NCI-H510A (cell line): ENCODE results near the gene HDAC5.
"Not testable (repeated sequence)": the region's sequence is repeated elsewhere in the genome, so short reads cannot be mapped to it uniquely, and the experiment has no call there.

ENCODE experiments used
- DNase-seq: peaks from one replicate; lab custom pipeline; 2025; lab: John Stamatoyannopoulos, UW

The HDAC5 gene

DNA sequence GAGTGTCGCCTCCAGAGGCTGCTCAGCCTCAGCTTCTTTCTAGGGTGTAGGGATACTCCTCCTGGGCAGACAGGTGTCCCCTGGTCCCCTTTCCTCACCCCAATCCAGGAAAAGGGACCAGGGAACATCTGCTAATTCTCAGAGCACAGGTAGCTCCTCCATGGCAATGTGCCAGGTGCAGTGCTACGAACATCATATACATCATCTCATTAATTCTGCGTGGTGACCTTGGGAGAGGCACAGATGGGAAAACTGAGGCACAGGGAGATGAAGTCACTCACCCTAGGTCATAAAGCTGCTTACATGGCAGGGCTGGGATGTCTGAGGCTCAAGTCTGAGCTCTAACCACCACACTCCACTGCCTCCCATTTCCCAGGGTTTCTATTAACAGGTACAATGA lies 11.7 kb downstream of the HDAC5 start:
- no peak for DNase-seq

DNA sequence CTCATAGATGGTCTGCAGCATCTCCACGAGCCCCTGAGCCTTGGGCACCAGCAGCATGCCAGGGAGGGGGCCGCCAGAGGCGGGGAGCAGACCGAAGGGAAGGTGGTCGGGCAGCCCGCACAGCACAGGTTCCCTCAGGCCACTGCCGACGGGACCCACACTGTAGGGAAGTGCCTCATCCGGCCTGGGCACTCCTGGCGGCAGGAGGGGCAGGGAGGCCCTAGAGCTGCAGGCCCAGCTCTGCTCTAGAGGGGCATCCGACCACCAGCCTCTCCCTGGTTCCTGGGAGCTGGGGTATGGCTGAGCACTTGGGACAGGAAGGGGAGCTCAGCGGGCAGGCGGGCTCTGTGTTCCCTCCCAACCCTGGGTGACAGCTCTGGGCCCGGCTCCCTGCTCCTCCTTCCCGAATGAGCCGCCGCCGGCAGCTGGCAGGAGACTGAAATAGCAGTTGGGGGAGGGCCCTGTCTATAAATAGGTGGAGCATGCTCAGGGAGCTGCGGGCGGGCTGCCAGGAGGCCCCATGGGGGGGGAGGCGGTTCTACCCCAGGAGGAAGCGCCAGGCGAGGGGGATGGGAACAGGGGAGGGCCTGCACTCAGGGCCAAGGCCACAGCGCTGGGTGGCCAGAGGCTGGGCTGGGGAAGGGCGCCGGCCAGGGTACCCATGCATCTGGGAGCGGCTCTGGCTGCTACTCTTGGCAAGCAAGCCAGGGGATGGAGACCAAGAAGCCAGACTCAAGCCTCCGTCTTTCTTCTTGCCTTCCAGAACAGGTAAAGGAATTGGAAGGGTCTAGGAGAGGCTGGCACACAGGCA lies 12.4 kb downstream of the HDAC5 start:
- peak; percentile 93 for DNase-seq

DNA sequence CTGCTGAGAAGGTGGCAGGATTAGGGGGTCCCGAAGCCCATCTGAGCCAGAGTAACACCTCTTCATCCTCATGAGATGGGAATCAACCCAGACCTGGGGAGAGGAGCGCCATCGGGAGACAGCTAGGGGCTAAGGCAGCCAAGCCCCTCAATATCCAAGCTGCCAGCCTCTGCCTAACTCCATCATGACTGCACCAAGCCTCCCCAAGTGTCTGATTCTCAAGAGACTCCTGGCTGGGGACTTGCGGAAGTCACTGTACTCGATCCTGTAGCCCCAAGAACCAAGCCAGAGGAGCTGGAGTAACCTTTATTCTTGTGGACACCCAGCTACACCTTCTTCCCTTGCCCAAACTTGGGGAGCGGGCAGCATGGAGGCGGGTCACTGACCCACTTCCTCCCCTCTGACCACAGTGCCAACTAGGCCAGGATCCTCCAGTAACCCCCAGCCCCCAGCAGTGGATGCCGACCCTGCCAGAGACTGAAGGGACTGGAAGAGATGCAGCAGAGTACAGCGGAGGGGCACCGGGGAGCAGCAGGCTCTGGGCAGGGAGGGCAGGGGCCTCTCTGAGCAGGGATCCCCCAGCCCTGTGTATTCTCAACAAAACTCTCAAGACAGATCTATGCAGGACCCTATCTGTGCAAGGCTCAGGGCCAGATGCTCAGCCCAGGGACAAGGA lies 13.3 kb downstream of the HDAC5 start:
- DNase-seq = no peak

DNA sequence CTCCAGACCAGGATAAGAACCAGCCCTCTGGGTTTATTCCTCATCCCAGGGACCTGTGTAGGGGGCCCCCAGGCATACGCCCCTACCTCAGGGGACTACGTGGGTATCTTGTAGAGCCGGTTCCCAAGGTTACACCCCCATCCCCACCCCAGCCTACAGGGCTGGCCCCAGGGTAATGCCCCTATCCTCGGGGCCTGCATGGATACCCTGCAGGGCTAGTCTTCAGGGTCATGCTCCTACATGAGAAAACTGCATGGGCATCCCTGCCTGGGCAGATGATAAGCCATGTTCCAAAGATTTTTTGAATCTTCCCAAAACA lies 14.2 kb downstream of the HDAC5 start:
- no peak for DNase-seq

DNA sequence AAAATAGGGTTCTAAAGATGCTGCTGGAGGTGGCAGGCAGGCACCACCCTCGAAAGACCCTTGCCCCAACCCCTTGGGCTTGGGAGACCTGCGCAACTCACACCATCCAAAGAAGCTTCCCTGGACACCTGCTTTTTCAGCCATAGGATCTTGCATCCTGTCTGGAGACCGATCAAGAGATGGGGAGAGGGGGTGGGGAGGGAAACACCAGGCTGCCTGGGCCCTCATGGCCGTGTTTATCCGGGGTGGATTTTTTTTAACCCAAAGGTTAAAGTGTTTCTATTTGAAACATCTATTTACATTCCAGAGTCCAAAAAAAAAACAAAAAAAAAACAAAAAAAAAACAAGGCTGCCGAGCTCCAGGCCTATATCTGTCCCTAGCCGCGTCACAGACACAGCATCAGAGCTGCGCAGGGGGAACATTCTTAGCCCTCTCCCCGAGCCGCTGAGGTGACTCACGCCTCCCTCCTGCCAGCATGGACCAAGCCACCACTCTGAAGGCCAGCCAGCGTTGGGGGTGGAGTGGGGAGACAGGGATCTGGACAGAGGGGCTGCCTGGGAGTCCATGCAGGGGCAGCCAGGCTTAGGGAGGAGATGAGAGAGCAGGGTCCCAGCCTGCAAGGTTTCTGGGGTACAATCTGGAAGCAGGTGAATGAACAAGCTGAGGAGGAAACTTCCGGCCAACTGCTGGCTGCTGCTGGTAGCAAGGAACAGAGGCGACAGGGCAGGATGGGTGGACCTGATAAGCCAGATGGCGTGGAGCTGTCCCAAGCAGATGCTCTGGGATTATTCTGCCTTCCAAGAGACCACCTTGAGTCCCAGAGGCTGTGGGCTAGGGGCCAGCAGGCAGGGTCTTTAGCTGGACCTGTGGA lies 14.8 kb downstream of the HDAC5 start:
- DNase-seq = no peak

DNA sequence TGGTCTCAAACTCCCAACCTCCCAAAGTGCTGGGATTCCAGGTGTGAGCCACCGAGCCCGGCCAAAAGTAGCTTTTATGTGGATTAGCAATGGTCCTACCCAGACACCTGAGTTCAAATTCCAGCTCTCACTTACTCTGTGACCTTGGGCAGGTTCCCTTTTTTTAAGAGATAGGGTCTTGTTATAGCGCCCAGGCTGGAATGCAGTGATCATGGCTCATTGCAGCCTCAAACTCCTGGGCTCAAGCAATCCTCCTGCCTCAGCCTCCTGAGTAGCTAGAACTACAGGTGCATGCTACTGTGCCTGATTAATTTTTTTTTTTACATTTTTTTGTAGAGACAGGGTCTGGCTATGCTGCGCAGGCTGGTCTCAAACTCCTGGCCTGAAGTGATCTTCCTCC lies 16.6 kb downstream of the HDAC5 start:
- no peak for DNase-seq

DNA sequence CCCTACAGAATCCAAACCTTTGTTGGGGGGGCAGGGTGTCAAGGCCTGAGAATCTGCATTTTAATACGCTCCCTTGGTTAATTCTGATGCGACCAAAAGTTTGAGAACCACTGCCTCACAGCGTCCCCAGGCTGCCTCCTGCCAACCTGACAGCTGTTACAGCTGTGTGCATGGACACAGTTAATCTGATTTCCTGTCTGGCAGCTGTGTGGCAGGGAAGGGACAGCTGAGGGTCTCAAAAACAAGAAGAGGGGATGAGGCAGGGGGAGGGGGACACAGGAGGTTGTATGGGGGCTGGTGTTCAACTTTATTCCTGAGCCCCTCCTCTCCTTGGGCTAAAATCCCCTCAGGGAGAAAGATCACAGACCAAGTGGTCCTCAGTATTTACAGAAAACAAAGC lies 17.5 kb downstream of the HDAC5 start:
- no peak for DNase-seq

DNA sequence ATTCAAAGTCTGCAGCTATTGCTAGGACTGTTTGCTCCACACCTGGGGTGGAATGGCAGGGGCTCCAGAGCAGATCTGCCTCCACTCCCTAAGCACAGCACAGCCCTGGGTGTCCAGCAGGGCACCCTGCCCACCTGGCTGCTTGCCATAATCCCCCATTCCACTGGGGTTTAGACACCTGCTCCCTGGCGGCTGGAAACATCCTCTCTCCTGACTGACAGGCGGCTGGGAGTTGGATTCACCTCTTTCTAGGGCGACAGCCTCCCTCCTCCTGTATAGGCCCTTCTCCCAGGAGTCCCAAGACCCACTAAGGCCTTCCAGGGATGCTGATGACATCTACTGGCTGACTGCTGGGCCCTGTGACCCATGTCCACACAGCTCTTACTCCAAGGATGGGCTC lies 18.0 kb downstream of the HDAC5 start:
- no peak for DNase-seq

DNA sequence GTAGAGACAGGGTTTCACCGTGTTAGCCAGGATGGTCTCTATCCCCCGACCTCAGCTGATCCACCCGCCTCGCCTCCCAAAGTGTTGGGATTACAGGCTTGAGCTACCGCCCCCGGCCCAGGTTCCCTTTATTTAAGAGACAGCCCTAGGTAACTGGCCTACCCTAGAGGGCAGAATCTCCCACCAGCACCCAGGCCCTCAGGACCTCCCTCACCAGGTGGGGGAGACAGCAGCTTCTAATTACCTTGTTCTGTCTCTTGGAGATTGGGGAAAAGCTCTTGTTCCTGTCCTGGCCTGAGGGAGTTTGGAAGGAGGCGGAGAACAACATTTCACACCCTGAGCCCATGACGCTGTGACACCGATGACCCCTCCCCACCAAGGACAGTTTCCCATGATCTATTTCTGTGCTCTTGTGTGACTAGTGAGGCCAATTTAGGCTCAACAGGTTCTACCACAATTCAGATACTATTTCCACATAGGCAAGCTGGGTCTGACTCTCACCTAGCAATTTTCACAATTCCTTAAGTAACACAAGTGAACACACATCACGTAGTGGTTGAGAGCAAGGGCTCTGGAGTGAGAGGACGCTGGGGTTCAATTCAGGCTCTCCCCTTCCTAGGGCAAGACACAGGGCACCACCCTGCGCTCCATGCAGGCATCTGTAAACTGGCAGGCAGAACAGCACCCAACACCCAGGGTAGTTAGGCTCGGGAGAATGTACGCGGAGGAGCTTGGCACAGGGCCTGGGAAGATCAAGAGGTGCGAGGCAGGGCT lies 20.4 kb downstream of the HDAC5 start:
- no peak for DNase-seq

DNA sequence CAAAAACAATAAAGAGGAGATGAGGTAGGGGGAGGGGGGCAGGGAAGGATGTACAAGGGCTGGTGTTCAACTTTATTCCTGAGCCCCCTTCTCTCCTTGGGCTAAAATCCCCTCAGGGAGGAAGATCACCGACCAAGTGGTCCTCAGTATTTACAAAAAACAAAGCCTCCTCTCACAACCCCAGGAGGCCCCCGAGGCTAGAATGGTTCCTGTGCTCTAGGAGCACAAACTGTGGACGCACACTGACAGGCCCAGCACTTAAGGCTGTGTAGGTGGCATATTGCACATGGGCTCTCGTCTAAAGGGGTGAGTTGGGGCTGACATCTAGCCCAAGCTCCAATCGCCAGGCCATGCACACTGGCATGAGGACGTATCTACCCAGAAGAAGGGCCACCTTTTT lies 21.6 kb downstream of the HDAC5 start:
- DNase-seq = not testable (repeated sequence)

DNA sequence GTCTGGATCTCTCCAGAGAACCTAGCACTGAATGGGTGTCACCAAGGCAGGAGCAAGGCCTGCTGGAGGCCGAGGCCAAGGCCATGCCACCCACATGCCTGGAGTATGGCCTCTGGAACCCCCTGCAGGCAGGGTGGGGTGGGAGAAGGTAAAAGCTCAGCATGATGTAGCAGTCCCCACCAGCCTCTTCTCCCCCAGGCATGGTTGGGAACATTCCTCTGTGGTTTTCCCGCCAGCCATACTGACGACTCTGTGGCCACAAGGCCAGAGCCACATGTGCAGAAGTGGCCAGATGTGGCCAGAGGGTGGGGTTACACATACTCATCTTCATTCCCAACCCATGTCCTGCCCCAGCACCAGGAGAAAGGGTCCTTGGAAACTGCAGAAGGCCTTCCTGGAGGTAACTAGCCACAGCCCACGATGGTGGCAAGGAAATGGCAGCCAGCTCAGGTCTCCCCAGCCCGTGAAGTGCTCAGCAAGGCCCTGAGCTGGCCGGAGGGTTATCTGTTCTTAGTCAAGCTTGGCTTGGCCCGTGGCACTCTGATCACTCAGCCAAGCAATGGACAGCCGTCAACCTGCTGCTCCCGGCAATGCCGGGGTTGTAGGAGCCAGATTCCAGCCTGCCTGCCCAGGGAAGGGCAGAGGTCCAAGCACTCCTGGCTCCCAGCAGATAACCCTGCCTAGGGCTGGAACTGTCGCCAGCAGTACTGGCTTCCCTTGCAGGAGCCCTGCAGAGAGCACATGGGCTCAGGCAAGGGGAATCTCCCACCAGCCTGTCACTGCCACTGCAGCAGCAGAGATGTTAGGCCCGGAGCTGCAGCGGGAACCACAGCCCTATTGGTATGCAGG lies 26.1 kb downstream of the HDAC5 start:
- no peak for DNase-seq

DNA sequence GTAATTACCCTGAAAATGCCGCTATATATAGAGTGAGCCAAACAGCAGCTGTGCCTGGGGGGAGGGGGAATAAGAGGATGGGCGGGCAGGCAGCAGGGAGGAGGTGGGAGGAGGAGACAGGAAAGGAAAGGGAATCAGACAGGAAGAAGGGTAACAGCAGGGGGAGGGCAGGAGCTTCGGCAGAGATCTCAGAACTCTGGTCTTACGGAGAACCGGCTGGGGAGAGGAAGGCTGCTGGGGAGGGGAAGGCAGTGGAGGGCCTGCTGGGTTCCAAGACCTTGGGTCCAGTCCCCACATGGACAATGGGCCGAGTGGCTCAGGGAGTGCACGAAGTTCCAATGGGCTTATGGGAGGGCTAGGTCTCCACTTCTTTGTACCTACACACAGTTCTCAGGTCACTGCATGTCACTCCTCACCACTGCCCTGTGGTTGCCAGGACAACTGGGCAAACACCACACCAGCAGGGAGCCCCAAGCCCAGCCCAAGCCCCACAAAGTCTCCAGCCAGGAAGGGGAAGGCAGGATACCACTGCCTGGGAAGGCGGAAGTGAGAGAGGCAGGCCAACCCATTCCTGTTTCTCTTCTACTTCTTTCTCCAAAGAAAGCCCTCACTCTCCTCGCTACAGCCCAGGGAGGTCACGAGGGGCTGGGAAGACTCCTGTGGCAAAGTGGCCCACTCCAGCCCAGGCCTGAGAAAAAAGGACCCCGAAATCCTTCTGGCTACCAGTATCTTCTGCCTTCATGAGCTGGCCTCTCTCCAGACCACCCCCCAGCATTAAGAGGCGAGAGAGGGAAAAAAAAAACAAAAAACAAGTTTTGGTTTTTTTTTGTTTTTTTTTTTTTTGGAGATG lies 27.6 kb downstream of the HDAC5 start:
- DNase-seq = peak; percentile 78

DNA sequence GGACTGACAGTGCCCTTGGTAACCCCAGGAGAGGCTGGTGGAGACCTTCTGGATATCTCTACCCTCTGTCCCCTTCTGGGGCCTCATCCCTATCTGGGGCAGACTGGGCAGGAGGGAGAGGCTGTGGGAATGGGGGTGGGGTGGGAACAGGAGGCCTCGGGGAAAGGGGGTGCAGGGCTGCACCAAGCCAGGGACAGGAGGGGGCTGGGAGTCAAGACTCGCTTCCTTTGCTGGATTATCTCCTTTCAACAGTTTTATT lies 28.1 kb downstream of the HDAC5 start:
- DNase-seq = no peak

DNA sequence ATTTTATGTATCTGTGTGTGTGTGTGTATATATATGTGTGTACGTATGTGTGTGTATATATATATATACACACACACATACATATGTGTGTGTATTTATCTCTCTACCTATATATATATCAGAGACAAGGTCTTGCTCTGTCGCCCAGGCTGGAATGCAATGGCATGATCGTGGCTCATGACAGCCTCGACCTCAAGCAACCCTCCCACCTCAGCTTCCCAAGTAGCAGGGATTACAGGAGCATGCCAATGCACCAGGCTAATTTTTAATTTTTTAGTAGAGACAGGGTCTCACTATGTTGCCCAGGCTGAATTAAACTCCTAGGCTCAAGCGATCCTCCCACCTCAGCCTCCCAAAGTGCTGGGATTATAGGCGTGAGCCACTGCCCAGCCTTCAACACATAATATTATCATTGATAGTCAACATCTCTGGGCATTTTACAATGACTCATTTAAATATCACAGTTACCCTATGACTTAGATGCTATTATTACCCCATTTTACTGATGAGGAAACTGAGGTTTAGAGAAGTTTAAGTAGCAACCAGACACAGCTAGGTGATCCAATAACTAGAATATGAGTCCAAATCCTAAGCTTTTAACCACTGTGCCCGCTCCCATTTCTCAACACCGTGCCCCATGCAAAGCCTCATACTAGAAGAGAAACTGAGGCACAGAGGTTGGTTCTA lies 28.6 kb downstream of the HDAC5 start:
- DNase-seq = no peak

DNA sequence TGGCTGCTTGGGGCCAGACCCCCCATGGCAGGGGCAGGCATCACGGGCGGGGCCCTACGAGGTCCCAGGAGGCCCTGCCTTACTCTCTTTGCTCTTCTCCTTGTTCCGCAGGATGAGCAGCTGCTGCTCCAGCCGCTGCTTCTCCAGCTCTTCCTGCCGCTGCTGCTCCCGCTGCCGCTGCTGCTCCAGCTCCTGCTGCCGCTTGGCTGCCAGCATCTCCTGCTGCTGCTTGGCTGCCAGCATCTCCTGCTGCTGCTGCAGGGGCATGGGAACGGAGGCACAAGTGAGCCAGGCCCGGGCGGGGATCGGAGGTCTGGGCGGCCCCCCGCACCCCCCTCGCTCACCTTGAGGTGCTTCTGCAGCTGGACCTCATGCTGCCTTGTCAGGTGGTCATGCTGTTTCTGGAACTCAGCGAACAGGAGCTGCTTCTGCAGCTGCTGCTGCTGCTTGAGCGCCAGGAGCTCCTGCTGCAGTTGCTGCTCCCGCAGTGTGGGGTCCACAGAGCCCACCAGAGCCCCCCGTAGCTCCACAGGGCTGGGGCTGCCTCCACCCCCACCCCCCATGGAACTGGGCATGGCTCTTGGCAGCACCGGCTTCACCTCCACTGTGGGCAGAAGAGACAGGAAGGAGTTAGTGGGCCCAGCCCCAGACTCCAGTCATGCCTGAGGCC lies 30.1 kb downstream of the HDAC5 start:
- no peak for DNase-seq

DNA sequence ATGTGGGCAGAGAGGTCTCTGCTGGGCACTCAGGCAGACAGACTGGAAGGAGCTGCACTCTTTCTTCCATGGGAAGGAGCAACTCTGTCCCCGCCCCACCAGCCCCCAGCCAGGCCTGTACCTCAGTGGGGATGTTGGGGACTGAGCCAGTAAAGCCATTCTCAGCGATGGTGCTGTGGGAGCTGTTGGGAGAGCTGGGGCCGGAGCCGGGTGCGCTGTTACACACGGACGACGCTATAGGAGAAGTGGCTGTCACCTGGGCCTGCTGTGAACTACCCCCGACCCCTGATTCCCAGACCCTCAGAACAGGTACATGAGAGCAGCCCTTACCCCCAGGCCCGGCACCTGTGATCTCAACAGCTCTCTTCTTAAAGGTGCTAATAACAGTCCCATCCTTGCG lies 31.4 kb downstream of the HDAC5 start:
- DNase-seq = no peak

DNA sequence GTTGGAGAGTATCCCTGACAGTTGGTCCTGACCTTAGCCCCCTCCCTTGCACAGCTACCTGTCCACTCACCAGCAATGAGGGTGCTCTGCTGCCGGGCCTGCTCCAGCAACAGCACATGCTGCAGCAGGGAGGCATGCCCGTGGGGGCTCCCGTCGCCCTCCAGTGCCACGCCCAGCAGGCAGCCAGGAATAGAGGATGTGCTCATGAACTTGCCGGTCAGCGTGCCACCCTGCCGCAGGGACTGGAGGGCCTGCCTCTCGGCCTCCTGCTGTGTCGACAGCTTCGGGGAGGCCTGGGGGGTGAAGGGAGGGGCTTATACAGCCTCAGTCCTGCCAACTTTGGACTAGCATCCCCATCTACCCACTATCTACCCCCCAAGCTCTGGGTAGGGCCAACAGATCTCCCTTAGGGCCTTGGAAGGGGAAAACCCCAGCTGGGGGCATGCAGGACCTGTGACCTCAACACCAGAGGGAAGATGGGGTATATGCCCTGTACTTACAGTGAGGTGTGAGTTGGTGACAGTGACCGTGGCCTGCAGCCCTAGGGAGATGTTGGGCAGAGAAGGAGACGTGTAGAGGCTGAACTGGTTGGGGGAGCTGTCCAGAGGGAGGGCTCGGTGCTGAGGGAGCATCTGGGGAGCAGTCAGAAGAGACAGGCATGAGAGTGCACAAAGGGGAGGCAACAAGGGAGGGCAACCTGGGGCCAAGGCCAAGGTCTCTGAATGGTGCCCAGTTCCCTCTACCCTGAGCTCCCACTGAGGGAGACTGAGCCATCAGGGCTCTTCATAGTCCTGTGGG lies 32.0 kb downstream of the HDAC5 start:
- no peak for DNase-seq

DNA sequence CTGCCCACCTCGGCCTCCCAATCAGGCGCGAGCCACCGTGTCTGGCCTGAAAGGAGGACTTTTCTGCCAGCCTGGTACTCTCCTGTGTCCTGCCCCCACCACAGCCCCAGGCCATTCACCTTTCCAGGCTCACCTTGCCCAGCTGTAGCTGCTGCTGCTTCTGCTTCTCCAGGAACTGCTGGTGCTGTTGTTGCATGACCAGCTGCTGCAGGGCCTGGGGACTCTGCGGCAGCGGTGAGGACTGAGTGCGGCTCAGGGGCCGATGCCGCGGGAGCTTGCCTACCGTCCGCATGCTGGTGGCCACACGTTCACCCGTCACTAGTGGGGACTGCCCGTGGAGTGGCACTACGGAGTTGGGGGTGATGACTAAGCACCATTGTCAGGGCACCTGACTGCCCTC lies 35.2 kb downstream of the HDAC5 start:
- no peak for DNase-seq

DNA sequence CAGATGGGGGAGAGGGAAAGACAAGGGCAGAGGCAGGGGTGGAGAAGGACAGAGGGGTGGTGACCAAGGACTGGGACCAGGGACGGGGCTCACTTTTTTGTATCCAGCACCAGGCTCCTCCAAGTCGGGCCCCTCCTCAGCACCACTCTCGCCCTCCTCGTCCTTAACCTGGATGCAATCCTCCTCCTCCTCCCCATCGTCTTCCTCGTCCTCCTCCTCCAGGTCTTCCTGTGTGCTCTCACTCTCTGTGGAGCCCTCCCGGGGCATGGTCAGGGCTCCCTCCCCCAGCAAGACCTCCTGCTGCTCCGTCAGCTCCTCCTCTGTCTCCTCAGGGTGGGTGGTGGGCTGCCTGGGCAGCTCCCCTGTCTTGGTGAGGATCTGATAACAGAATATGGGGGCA lies 36.1 kb downstream of the HDAC5 start:
- no peak for DNase-seq
